OCI-M2 (cell line): ENCODE data around the gene SPANXN3.
"Not testable (repeated sequence)": the region's sequence is repeated elsewhere in the genome, so short reads cannot be mapped to it uniquely, and the experiment has no call there.

ENCODE experiments used
- DNase-seq: peaks from one replicate; lab custom pipeline; 2025; ENCODE audit not compliant: unreplicated experiment; lab: John Stamatoyannopoulos, UW

SPANXN3 gene

GRCh38 chrX:143517375-143517774 is at the start of gene SPANXN3:
Gene SPANXN3, minus strand, starts transcription at chrX:143517475. Its CDS starts 84 bp downstream, at chrX:143517391.
- not testable (repeated sequence) for DNase-seq

GRCh38 chrX:143536176-143536575 is 18.9 kb upstream of the SPANXN3 start:
- DNase-seq, result no peak

- not testable (repeated sequence) for DNase-seq
Measured at GRCh38 chrX:143502196-143502595, 15.1 kb downstream of the SPANXN3 start.

- DNase-seq, result no peak
Measured at GRCh38 chrX:143500751-143501150, 16.5 kb downstream of the SPANXN3 start.

- no peak for DNase-seq
Measured at GRCh38 chrX:143486105-143486504, 31.2 kb downstream of the SPANXN3 start.

GRCh38 chrX:143476751-143477150 is 40.5 kb downstream of the SPANXN3 start:
- no peak for DNase-seq

GRCh38 chrX:143472347-143472938 is 44.8 kb downstream of the SPANXN3 start:
- no peak for DNase-seq

GRCh38 chrX:143466130-143466529 is 51.1 kb downstream of the SPANXN3 start:
- no peak for DNase-seq

GRCh38 chrX:143462696-143463095 is 54.6 kb downstream of the SPANXN3 start:
- DNase-seq, result no peak

- no peak for DNase-seq
Measured at GRCh38 chrX:143461606-143462005, 55.7 kb downstream of the SPANXN3 start.
